ENCODE measurements around the gene YWHAE.

DNA sequence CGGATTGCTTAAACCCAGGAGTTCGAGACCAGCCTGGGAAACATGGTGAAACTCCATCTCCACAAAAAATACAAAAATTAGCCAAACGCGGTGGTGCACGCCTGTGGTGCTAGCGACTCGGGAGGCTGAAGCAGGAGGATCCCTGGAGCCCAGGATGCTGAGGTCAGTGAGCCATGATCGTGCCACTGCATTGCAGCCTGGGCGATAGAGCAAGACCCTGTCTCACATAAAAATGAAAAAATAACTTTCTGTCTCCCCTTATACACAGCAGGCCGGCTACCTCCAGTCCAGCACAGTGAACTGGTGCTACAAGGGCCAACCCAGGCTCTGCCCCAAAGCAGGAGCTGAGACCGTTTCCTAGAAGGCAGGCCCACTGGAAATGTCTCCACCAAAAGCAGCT, 59.7 kb downstream of the YWHAE start:
- TF ChIP-seq, protein P1, sequence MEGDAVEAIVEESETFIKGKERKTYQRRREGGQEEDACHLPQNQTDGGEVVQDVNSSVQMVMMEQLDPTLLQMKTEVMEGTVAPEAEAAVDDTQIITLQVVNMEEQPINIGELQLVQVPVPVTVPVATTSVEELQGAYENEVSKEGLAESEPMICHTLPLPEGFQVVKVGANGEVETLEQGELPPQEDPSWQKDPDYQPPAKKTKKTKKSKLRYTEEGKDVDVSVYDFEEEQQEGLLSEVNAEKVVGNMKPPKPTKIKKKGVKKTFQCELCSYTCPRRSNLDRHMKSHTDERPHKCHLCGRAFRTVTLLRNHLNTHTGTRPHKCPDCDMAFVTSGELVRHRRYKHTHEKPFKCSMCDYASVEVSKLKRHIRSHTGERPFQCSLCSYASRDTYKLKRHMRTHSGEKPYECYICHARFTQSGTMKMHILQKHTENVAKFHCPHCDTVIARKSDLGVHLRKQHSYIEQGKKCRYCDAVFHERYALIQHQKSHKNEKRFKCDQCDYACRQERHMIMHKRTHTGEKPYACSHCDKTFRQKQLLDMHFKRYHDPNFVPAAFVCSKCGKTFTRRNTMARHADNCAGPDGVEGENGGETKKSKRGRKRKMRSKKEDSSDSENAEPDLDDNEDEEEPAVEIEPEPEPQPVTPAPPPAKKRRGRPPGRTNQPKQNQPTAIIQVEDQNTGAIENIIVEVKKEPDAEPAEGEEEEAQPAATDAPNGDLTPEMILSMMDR (IDR thresholded peaks at IDR 0.05), result no peak
- TF ChIP-seq, protein P2, sequence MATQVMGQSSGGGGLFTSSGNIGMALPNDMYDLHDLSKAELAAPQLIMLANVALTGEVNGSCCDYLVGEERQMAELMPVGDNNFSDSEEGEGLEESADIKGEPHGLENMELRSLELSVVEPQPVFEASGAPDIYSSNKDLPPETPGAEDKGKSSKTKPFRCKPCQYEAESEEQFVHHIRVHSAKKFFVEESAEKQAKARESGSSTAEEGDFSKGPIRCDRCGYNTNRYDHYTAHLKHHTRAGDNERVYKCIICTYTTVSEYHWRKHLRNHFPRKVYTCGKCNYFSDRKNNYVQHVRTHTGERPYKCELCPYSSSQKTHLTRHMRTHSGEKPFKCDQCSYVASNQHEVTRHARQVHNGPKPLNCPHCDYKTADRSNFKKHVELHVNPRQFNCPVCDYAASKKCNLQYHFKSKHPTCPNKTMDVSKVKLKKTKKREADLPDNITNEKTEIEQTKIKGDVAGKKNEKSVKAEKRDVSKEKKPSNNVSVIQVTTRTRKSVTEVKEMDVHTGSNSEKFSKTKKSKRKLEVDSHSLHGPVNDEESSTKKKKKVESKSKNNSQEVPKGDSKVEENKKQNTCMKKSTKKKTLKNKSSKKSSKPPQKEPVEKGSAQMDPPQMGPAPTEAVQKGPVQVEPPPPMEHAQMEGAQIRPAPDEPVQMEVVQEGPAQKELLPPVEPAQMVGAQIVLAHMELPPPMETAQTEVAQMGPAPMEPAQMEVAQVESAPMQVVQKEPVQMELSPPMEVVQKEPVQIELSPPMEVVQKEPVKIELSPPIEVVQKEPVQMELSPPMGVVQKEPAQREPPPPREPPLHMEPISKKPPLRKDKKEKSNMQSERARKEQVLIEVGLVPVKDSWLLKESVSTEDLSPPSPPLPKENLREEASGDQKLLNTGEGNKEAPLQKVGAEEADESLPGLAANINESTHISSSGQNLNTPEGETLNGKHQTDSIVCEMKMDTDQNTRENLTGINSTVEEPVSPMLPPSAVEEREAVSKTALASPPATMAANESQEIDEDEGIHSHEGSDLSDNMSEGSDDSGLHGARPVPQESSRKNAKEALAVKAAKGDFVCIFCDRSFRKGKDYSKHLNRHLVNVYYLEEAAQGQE (IDR thresholded peaks at IDR 0.05; ENCODE audit: insufficient read depth in 1 of 2, low read depth in 2 of 2, low read length in 1 of 2), result no peak
- TF ChIP-seq POLR2AphosphoS5 (IDR thresholded peaks at IDR 0.05; ENCODE audit: low read depth, low read length) (no peak), SIN3A (IDR thresholded peaks at IDR 0.05; ENCODE audit: borderline replicate concordance, insufficient read depth, low read depth, low read length) (no peak)

All from Panc1 (cell line).